HEK293 (cell line): Measurements from ENCODE around the gene RFNG.

Experiments used
- HOXD13 ChIP-seq: sonication (generic); formaldehyde crosslinking; IDR thresholded peaks from 2 replicates; pipeline ENCODE4 v1.8.0; 2022; ENCODE audit warnings: missing genetic modification reagents, borderline replicate concordance
- KLF10 ChIP-seq: fragments of 450-650 bp; IDR thresholded peaks from 2 replicates; pipeline ENCODE4 v1.5.1; 2018; ENCODE audit warnings: missing biosample characterization, mild to moderate bottlenecking, missing genetic modification characterization
- KLF16 ChIP-seq: fragments of 450-650 bp; formaldehyde crosslinking; IDR thresholded peaks from 2 replicates; pipeline ENCODE4 v1.5.1; 2017; ENCODE audit warnings: missing biosample characterization, missing genetic modification characterization
- MYNN ChIP-seq: fragments of 450-650 bp; formaldehyde crosslinking; IDR thresholded peaks from 2 replicates; pipeline ENCODE4 v1.5.1; 2016; ENCODE audit warnings: missing biosample characterization, missing genetic modification characterization, borderline replicate concordance
- SCRT1 ChIP-seq: fragments of 450-650 bp; formaldehyde crosslinking; IDR thresholded peaks from 2 replicates; pipeline ENCODE4 v1.5.1; 2016; ENCODE audit warnings: missing biosample characterization, missing genetic modification characterization, borderline replicate concordance
- SP7 ChIP-seq: fragments of 450-650 bp; formaldehyde crosslinking; IDR thresholded peaks from 2 replicates; pipeline ENCODE4 v1.5.1; 2016; ENCODE audit warnings: missing biosample characterization, missing genetic modification characterization
- WT1 ChIP-seq: fragments of 450-650 bp; formaldehyde crosslinking; IDR thresholded peaks from 2 replicates; pipeline ENCODE4 v1.5.1; 2016; ENCODE audit warnings: missing biosample characterization, missing genetic modification characterization
- ZNF10 ChIP-seq: fragments of 450-650 bp; formaldehyde crosslinking; IDR thresholded peaks from 2 replicates; pipeline ENCODE4 v1.5.1; 2017; ENCODE audit warnings: missing biosample characterization, missing genetic modification characterization
- ZNF121 ChIP-seq: fragments of 450-650 bp; formaldehyde crosslinking; IDR thresholded peaks from 2 replicates; pipeline ENCODE4 v1.5.1; 2016; ENCODE audit warnings: missing biosample characterization, missing genetic modification characterization
- ZNF2 ChIP-seq: fragments of 450-650 bp; formaldehyde crosslinking; IDR thresholded peaks from 2 replicates; pipeline ENCODE4 v1.5.1; 2016; ENCODE audit warnings: missing biosample characterization, missing genetic modification characterization
- ZNF266 ChIP-seq: fragments of 450-650 bp; formaldehyde crosslinking; IDR thresholded peaks from 2 replicates; pipeline ENCODE4 v1.5.1; 2016; ENCODE audit warnings: missing biosample characterization, missing genetic modification characterization, low read depth
- ZNF335 ChIP-seq: fragments of 450-650 bp; formaldehyde crosslinking; conservative IDR thresholded peaks from 2 replicates; pipeline ENCODE4 v1.5.1; 2016; ENCODE audit warnings: missing biosample characterization, missing genetic modification characterization
- ZNF423 ChIP-seq: fragments of 450-650 bp; formaldehyde crosslinking; IDR thresholded peaks from 2 replicates; pipeline ENCODE4 v1.5.1; 2016; ENCODE audit warnings: missing biosample characterization, missing genetic modification characterization
- ZNF529 ChIP-seq: fragments of 450-650 bp; formaldehyde crosslinking; IDR thresholded peaks from 2 replicates; pipeline ENCODE4 v1.5.1; 2017; ENCODE audit warnings: missing genetic modification characterization, missing biosample characterization; ENCODE audit not compliant: insufficient replicate concordance
- ZNF530 ChIP-seq: fragments of 450-650 bp; formaldehyde crosslinking; IDR thresholded peaks from 2 replicates; pipeline ENCODE4 v1.5.1; 2016; ENCODE audit warnings: low read depth, missing biosample characterization, missing genetic modification characterization
- ZNF548 ChIP-seq: fragments of 450-650 bp; formaldehyde crosslinking; IDR thresholded peaks from 2 replicates; pipeline ENCODE4 v1.5.1; 2016; ENCODE audit warnings: missing biosample characterization, missing genetic modification characterization
- ZNF623 ChIP-seq: fragments of 450-650 bp; formaldehyde crosslinking; IDR thresholded peaks from 2 replicates; pipeline ENCODE4 v1.5.1; 2016; ENCODE audit warnings: missing biosample characterization, missing genetic modification characterization
- TF ChIP-seq, protein P1 (sequence below): fragments of 450-650 bp; formaldehyde crosslinking; IDR thresholded peaks from 2 replicates; pipeline ENCODE4 v1.5.1; 2016; ENCODE audit warnings: missing biosample characterization, missing genetic modification characterization
- TF ChIP-seq, protein P2 (sequence below): fragments of 450-650 bp; formaldehyde crosslinking; IDR thresholded peaks from 2 replicates; pipeline ENCODE4 v1.5.1; 2016; ENCODE audit warnings: missing biosample characterization, missing genetic modification characterization
- TF ChIP-seq, protein P3 (sequence below): fragments of 450-650 bp; formaldehyde crosslinking; IDR thresholded peaks from 2 replicates; pipeline ENCODE4 v1.5.1; 2016; ENCODE audit warnings: missing biosample characterization, missing genetic modification characterization, borderline replicate concordance
- TF ChIP-seq, protein P4 (sequence below): fragments of 450-650 bp; formaldehyde crosslinking; IDR thresholded peaks from 2 replicates; pipeline ENCODE4 v1.5.1; 2016; ENCODE audit warnings: missing biosample characterization, missing genetic modification characterization
- TF ChIP-seq, protein P5 (sequence below): fragments of 450-650 bp; IDR thresholded peaks from 2 replicates; pipeline ENCODE4 v1.5.1; 2018; ENCODE audit warnings: missing biosample characterization, mild to moderate bottlenecking, missing genetic modification characterization
- TF ChIP-seq, protein P6 (sequence below): sonication (generic); formaldehyde crosslinking; IDR thresholded peaks from 2 replicates; pipeline ENCODE4 v1.8.1; 2022; ENCODE audit warnings: mild to moderate bottlenecking, moderate library complexity, missing genetic modification reagents
- TF ChIP-seq, protein P7 (sequence below): fragments of 450-650 bp; formaldehyde crosslinking; IDR thresholded peaks from 2 replicates; pipeline ENCODE4 v1.5.1; 2016; ENCODE audit warnings: missing biosample characterization, missing genetic modification characterization
- TF ChIP-seq, protein P8 (sequence below): fragments of 450-650 bp; formaldehyde crosslinking; IDR thresholded peaks from 2 replicates; pipeline ENCODE4 v1.5.1; 2016; ENCODE audit warnings: missing biosample characterization, missing genetic modification characterization

RFNG gene

DNA sequence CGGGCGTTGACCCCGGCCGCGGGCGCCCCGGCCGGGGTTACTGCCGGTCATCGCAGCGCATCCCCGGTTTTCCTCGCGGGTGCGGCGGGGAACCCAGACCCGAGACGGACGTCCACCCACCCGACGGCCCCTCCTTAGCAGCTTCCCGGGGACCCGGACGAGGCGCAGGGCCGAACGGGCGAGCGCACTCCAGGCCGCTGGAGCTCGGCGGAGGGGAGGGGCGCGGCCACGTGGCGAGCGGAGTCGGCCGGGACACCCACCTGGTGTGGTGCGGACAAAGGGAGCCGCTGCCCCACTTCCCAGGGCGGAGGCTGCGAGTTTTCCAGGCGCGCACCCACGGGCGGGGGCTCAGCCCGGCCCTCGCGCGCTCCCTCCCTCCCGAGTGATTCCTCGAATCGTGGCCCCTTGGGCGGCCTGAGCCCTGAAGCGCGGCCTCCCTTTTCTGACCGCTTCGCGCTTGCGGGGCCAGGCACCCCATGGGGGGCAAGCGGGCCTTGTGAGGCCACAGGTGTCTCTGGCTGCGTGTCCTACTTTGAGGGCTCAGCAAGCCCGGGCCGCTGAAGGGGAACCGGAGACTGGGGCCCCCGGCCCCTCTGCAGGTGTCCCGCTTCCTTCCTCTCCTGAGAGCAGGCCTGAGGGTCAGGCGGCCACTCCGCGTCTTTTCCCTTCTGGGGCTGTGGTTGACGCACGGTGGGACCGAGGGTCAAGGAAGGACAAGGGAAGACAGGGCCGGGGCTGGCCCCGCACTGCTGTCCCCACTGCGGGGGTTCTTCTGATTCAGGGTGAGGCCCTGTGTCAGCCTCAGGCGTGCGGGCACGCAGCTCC, 47.5 kb upstream of the RFNG start (continued):
- TF ChIP-seq, protein P1, sequence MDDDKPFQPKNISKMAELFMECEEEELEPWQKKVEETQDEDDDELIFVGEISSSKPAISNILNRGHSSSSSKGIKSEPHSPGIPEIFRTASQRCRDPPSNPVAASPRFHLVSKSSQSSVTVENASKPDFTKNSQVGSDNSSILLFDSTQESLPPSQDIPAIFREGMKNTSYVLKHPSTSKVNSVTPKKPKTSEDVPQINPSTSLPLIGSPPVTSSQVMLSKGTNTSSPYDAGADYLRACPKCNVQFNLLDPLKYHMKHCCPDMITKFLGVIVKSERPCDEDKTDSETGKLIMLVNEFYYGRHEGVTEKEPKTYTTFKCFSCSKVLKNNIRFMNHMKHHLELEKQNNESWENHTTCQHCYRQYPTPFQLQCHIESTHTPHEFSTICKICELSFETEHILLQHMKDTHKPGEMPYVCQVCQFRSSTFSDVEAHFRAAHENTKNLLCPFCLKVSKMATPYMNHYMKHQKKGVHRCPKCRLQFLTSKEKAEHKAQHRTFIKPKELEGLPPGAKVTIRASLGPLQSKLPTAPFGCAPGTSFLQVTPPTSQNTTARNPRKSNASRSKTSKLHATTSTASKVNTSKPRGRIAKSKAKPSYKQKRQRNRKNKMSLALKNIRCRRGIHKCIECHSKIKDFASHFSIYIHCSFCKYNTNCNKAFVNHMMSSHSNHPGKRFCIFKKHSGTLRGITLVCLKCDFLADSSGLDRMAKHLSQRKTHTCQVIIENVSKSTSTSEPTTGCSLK (tag by site-specific recombination): no peak
- TF ChIP-seq ZNF530 (tag by site-specific recombination): no peak
- TF ChIP-seq MYNN (tag by site-specific recombination): no peak
- TF ChIP-seq ZNF423 (tag by site-specific recombination): no peak
- TF ChIP-seq, protein P2, sequence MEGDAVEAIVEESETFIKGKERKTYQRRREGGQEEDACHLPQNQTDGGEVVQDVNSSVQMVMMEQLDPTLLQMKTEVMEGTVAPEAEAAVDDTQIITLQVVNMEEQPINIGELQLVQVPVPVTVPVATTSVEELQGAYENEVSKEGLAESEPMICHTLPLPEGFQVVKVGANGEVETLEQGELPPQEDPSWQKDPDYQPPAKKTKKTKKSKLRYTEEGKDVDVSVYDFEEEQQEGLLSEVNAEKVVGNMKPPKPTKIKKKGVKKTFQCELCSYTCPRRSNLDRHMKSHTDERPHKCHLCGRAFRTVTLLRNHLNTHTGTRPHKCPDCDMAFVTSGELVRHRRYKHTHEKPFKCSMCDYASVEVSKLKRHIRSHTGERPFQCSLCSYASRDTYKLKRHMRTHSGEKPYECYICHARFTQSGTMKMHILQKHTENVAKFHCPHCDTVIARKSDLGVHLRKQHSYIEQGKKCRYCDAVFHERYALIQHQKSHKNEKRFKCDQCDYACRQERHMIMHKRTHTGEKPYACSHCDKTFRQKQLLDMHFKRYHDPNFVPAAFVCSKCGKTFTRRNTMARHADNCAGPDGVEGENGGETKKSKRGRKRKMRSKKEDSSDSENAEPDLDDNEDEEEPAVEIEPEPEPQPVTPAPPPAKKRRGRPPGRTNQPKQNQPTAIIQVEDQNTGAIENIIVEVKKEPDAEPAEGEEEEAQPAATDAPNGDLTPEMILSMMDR (tag by site-specific recombination): 0 out of 2 replicates have a peak, but pooled peaks have one; percentile 16
- TF ChIP-seq, protein P3, sequence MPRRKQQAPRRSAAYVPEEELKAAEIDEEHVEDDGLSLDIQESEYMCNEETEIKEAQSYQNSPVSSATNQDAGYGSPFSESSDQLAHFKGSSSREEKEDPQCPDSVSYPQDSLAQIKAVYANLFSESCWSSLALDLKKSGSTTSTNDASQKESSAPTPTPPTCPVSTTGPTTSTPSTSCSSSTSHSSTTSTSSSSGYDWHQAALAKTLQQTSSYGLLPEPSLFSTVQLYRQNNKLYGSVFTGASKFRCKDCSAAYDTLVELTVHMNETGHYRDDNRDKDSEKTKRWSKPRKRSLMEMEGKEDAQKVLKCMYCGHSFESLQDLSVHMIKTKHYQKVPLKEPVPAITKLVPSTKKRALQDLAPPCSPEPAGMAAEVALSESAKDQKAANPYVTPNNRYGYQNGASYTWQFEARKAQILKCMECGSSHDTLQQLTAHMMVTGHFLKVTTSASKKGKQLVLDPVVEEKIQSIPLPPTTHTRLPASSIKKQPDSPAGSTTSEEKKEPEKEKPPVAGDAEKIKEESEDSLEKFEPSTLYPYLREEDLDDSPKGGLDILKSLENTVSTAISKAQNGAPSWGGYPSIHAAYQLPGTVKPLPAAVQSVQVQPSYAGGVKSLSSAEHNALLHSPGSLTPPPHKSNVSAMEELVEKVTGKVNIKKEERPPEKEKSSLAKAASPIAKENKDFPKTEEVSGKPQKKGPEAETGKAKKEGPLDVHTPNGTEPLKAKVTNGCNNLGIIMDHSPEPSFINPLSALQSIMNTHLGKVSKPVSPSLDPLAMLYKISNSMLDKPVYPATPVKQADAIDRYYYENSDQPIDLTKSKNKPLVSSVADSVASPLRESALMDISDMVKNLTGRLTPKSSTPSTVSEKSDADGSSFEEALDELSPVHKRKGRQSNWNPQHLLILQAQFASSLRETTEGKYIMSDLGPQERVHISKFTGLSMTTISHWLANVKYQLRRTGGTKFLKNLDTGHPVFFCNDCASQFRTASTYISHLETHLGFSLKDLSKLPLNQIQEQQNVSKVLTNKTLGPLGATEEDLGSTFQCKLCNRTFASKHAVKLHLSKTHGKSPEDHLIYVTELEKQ (tag by site-specific recombination): no peak
- TF ChIP-seq KLF16 (tag by site-specific recombination): peak; percentile 62; the same call in 1 of the 2 replicates
- no peak for TF ChIP-seq ZNF548 (tag by site-specific recombination)
- TF ChIP-seq, protein P4, sequence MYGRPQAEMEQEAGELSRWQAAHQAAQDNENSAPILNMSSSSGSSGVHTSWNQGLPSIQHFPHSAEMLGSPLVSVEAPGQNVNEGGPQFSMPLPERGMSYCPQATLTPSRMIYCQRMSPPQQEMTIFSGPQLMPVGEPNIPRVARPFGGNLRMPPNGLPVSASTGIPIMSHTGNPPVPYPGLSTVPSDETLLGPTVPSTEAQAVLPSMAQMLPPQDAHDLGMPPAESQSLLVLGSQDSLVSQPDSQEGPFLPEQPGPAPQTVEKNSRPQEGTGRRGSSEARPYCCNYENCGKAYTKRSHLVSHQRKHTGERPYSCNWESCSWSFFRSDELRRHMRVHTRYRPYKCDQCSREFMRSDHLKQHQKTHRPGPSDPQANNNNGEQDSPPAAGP (tag by site-specific recombination): peak; percentile 77
- no peak for TF ChIP-seq ZNF529
- TF ChIP-seq, protein P5, sequence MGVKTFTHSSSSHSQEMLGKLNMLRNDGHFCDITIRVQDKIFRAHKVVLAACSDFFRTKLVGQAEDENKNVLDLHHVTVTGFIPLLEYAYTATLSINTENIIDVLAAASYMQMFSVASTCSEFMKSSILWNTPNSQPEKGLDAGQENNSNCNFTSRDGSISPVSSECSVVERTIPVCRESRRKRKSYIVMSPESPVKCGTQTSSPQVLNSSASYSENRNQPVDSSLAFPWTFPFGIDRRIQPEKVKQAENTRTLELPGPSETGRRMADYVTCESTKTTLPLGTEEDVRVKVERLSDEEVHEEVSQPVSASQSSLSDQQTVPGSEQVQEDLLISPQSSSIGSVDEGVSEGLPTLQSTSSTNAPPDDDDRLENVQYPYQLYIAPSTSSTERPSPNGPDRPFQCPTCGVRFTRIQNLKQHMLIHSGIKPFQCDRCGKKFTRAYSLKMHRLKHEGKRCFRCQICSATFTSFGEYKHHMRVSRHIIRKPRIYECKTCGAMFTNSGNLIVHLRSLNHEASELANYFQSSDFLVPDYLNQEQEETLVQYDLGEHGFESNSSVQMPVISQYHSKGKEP (tag by site-specific recombination): no peak
- TF ChIP-seq ZNF623 (tag by site-specific recombination): no peak
- no peak for TF ChIP-seq KLF10 (tag by site-specific recombination)
- TF ChIP-seq ZNF121 (tag by site-specific recombination): no peak
- no peak; the same call in 1 of the 2 replicates for TF ChIP-seq WT1
- TF ChIP-seq, protein P6, sequence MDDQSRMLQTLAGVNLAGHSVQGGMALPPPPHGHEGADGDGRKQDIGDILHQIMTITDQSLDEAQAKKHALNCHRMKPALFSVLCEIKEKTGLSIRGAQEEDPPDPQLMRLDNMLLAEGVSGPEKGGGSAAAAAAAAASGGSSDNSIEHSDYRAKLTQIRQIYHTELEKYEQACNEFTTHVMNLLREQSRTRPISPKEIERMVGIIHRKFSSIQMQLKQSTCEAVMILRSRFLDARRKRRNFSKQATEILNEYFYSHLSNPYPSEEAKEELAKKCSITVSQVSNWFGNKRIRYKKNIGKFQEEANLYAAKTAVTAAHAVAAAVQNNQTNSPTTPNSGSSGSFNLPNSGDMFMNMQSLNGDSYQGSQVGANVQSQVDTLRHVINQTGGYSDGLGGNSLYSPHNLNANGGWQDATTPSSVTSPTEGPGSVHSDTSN (CRISPR knock-in tag): peak; percentile 22; the same call in 1 of the 2 replicates
- TF ChIP-seq SP7 (tag by site-specific recombination): peak; percentile 39; the same call in 1 of the 2 replicates
- TF ChIP-seq HOXD13 (CRISPR knock-in tag): no peak
- peak; percentile 78 for TF ChIP-seq SCRT1 (tag by site-specific recombination)
- TF ChIP-seq ZNF10: no peak
- no peak for TF ChIP-seq ZNF266 (tag by site-specific recombination)
- TF ChIP-seq, protein P7, sequence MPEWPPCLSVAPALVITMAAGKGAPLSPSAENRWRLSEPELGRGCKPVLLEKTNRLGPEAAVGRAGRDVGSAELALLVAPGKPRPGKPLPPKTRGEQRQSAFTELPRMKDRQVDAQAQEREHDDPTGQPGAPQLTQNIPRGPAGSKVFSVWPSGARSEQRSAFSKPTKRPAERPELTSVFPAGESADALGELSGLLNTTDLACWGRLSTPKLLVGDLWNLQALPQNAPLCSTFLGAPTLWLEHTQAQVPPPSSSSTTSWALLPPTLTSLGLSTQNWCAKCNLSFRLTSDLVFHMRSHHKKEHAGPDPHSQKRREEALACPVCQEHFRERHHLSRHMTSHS (tag by site-specific recombination): no peak
- TF ChIP-seq, protein P8, sequence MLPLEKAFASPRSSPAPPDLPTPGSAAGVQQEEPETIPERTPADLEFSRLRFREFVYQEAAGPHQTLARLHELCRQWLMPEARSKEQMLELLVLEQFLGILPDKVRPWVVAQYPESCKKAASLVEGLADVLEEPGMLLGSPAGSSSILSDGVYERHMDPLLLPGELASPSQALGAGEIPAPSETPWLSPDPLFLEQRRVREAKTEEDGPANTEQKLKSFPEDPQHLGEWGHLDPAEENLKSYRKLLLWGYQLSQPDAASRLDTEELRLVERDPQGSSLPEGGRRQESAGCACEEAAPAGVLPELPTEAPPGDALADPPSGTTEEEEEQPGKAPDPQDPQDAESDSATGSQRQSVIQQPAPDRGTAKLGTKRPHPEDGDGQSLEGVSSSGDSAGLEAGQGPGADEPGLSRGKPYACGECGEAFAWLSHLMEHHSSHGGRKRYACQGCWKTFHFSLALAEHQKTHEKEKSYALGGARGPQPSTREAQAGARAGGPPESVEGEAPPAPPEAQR (tag by site-specific recombination): no peak
- TF ChIP-seq ZNF2 (tag by site-specific recombination): no peak
- TF ChIP-seq ZNF335 (tag by site-specific recombination): no peak; the same call in 1 of the 2 replicates
